CD4-positive, alpha-beta T cell (primary cell): ENCODE measurements around the gene ANO6. TPM values are rescaled to one million over a fixed set of nuclear protein-coding genes. Genes with fewer than 3 reads are reported as not detected.

Experiments
- ATAC-seq: fragments of 200-7000 bp; cut with Tn5 transposase; one replicate; pipeline ENCODE4 v1.10.0; 2022; ENCODE audit warnings: mild to moderate bottlenecking; ENCODE audit not compliant: poor library complexity
- CTCF ChIA-PET: fragments of 350-600 bp; sonication (Branson Sonifier 250); formaldehyde crosslinking; loops from one replicate; lab custom pipeline; 2021; ENCODE audit warnings: antibody characterized with exemption, inconsistent platforms; lab: Charles Lee
- POLR2A ChIA-PET: fragments of 350-600 bp; sonication (Branson Sonifier 250); formaldehyde crosslinking; loops from one replicate; lab custom pipeline; 2021; ENCODE audit warnings: antibody characterized with exemption, inconsistent platforms; lab: Charles Lee
- DNase-seq, 14 experiments: peaks; one replicate each; pipeline ENCODE4 v3.0.0-alpha.2; 2013 to 2020; ENCODE audit warnings: mixed read lengths in 2 of 14
- H3K27ac ChIP-seq, 2 donors: one replicate each; pipeline versions ENCODE4 v1.5.1 to v1.7.0; 2013; ENCODE audit warnings: low read length in 2 of 2, low read depth in 1 of 2, mild to moderate bottlenecking in 1 of 2
- H3K27me3 ChIP-seq, 2 experiments: 1 replicate in 1 of 2; 2 replicates in 1 of 2; pipeline versions ENCODE4 v1.6.1 to v1.7.0; 2013; ENCODE audit warnings: low read length in 2 of 2, control low read depth in 1 of 2, mild to moderate bottlenecking in 1 of 2, moderate library complexity in 1 of 2; ENCODE audit not compliant: insufficient read depth in 2 of 2, control insufficient read depth in 1 of 2
- H3K36me3 ChIP-seq: one replicate; pipeline ENCODE4 v1.6.1; 2013; ENCODE audit warnings: low read length, control low read depth; ENCODE audit not compliant: insufficient read depth
- H3K4me1 ChIP-seq: one replicate; pipeline ENCODE4 v1.6.1; 2013; ENCODE audit warnings: low read length, control low read depth; ENCODE audit not compliant: insufficient read depth
- H3K4me3 ChIP-seq: one replicate; pipeline ENCODE4 v1.5.1; 2013; ENCODE audit warnings: mild to moderate bottlenecking, low read length, moderate library complexity
- H3K9me3 ChIP-seq, 2 experiments: 1 replicate in 1 of 2; 2 replicates in 1 of 2; pipeline versions ENCODE4 v1.6.1 to v1.7.0; 2013; ENCODE audit warnings: low read length in 2 of 2, mild to moderate bottlenecking in 2 of 2, control low read depth in 1 of 2, moderate library complexity in 1 of 2; ENCODE audit not compliant: control insufficient read depth in 1 of 2, insufficient read depth in 1 of 2
- H3K27ac Mint-ChIP-seq: one replicate; pipeline ENCODE4 v1.8.0; 2020; ENCODE audit warnings: mixed read lengths
- H3K27me3 Mint-ChIP-seq: one replicate; pipeline ENCODE4 v1.8.0; 2021; ENCODE audit warnings: mixed read lengths
- H3K36me3 Mint-ChIP-seq: one replicate; pipeline ENCODE4 v1.8.0; 2021; ENCODE audit warnings: low read depth, mixed read lengths
- H3K4me1 Mint-ChIP-seq: one replicate; pipeline ENCODE4 v1.8.0; 2021; ENCODE audit warnings: low read depth, mixed read lengths
- H3K4me3 Mint-ChIP-seq: one replicate; pipeline ENCODE4 v1.8.0; 2020; ENCODE audit warnings: mild to moderate bottlenecking, mixed read lengths
- H3K9me3 Mint-ChIP-seq: one replicate; pipeline ENCODE4 v1.8.0; 2020; ENCODE audit warnings: mixed read lengths
- CTCF ChIP-seq: fragments of 200-600 bp; IDR thresholded peaks from one replicate; pipeline ENCODE4 v1.8.0; 2022; ENCODE audit warnings: antibody characterized with exemption, mild to moderate bottlenecking
- intact Hi-C, 2 experiments: fragments of 100-400 bp; cut with DNase I in 1 of 2; cut with micrococcal nuclease in 1 of 2; formaldehyde crosslinking; loops; one replicate each; pipeline versions ENCODE4 v1.15.1 to v1.9.0; 2023 to 2025; cut with DNase I, micrococcal nuclease
- total RNA-seq, 174 experiments: library from RNA in 2 of 174; stranded (reverse) in 2 of 174; gene quantifications; one replicate each; pipeline ENCODE4 v1.2.3 and lab custom pipeline; 2021 to 2026

The ANO6 gene
- total RNA-seq, 2 experiments from 2014 or later: 11.6 to 11.7 TPM

GRCh38 chr12:45425426-45425825 lies 209.5 kb downstream of the ANO6 start:
- no peak overlapping the region for H3K4me3 Mint-ChIP-seq
- ChIA-PET POLR2A (no interaction called here), CTCF (no interaction called here)
- no peaks in the 10 kb centered on the region for H3K4me1 Mint-ChIP-seq
- Histone ChIP-seq H3K27me3 (no peaks in the 10 kb centered on the region), H3K4me1 (no peaks in the 10 kb centered on the region), H3K4me3 (no peak overlapping the region), H3K9me3 (no peaks in the 10 kb centered on the region), H3K27ac (no peak overlapping the region), H3K36me3 (peaks cover 58% of the 10 kb centered on the region)
- H3K27ac Mint-ChIP-seq: no peak overlapping the region
- H3K27me3 Mint-ChIP-seq: no peaks in the 10 kb centered on the region
- TF ChIP-seq CTCF: no peak
- intact Hi-C loops: no loop called here
- H3K9me3 Mint-ChIP-seq: no peaks in the 10 kb centered on the region
- DNase-seq (no peak), ATAC-seq (no peak)
- H3K36me3 Mint-ChIP-seq: peaks cover 95% of the 10 kb centered on the region

- H3K27ac Mint-ChIP-seq: no peak overlapping the region
- no peak for ATAC-seq
- TF ChIP-seq CTCF: no peak
- Histone ChIP-seq H3K27ac (no peak overlapping the region), H3K9me3 (no peaks in the 10 kb centered on the region), H3K4me3 (no peak overlapping the region), H3K4me1 (no peaks in the 10 kb centered on the region), H3K27me3 (no peaks in the 10 kb centered on the region), H3K36me3 (peaks cover 54% of the 10 kb centered on the region)
- ChIA-PET POLR2A (no interaction called here), CTCF (no interaction called here)
- intact Hi-C loops: no loop called here
- H3K9me3 Mint-ChIP-seq: no peaks in the 10 kb centered on the region
- H3K4me3 Mint-ChIP-seq: no peak overlapping the region
- DNase-seq: no peak
- H3K27me3 Mint-ChIP-seq: no peaks in the 10 kb centered on the region
- peaks cover 93% of the 10 kb centered on the region for H3K36me3 Mint-ChIP-seq
- no peaks in the 10 kb centered on the region for H3K4me1 Mint-ChIP-seq
Measured at GRCh38 chr12:45426294-45426693, 210.4 kb downstream of the ANO6 start.

GRCh38 chr12:45427042-45427441 lies 211.1 kb downstream of the ANO6 start:
- ChIA-PET POLR2A (no interaction called here), CTCF (no interaction called here)
- H3K4me3 Mint-ChIP-seq: no peak overlapping the region
- Histone ChIP-seq H3K36me3 (peaks cover 49% of the 10 kb centered on the region), H3K27me3 (no peaks in the 10 kb centered on the region), H3K27ac (no peak overlapping the region), H3K4me3 (no peak overlapping the region), H3K4me1 (no peaks in the 10 kb centered on the region), H3K9me3 (no peaks in the 10 kb centered on the region)
- no peaks in the 10 kb centered on the region for H3K9me3 Mint-ChIP-seq
- no peak for DNase-seq
- H3K27ac Mint-ChIP-seq: no peak overlapping the region
- intact Hi-C loops: no loop called here
- H3K4me1 Mint-ChIP-seq: no peaks in the 10 kb centered on the region
- ATAC-seq: no peak
- H3K36me3 Mint-ChIP-seq: peaks cover 88% of the 10 kb centered on the region
- TF ChIP-seq CTCF: no peak
- H3K27me3 Mint-ChIP-seq: no peaks in the 10 kb centered on the region
